SK-N-SH (cell line): Measurements from ENCODE around the gene FLYWCH2. TPM values are rescaled to one million over a fixed set of nuclear protein-coding genes. Genes with fewer than 3 reads are reported as not detected.

Experiments
- CTCF ChIA-PET: fragments of 300-600, 350-600 bp; formaldehyde crosslinking; extraction: SDS; loops from one replicate; lab custom pipeline; 2021; lab: Yijun Ruan, JAX
- POLR2A ChIA-PET: fragments of 350-600 bp; sonication (Branson Sonifier 250); formaldehyde crosslinking; extraction: SDS; loops from one replicate; lab custom pipeline; 2020; ENCODE audit warnings: antibody characterized with exemption, inconsistent platforms; lab: Yijun Ruan, JAX
- DNase-seq: peaks from one replicate; pipeline ENCODE4 v3.0.0; 2012
- H2AFZ ChIP-seq: fragments of 200-600 bp; sonication (generic); 2 replicates; pipeline ENCODE4 v1.8.1; 2016; ENCODE audit warnings: antibody characterized with exemption, mild to moderate bottlenecking, low read depth
- H3F3A ChIP-seq: fragments of 200-600 bp; sonication (generic); replicated peaks from 2 replicates; pipeline ENCODE3; 2016; ENCODE audit warnings: antibody characterized with exemption, mild to moderate bottlenecking; ENCODE audit not compliant: insufficient read depth
- H3K27ac ChIP-seq, 2 experiments: fragments of 200-500 bp in 1 of 2; fragments of 200-600 bp in 1 of 2; sonication (Bioruptor generic) in 1 of 2; sonication (generic), shearing (Covaris generic) in 1 of 2; 2 replicates each; pipeline versions ENCODE4 v1.5.1 to v1.6.1; 2014 to 2016; ENCODE audit warnings: low read depth in 2 of 2, inconsistent platforms in 1 of 2, low read length in 1 of 2, mild to moderate bottlenecking in 1 of 2, mixed read lengths in 1 of 2
- H3K27me3 ChIP-seq: fragments of 200-600 bp; sonication (generic), shearing (Covaris generic); 2 replicates; pipeline ENCODE4 v1.6.1; 2016; ENCODE audit warnings: mixed run types; ENCODE audit not compliant: insufficient read depth
- H3K36me3 ChIP-seq, 2 experiments: fragments of 200-500 bp in 1 of 2; fragments of 200-600 bp in 1 of 2; sonication (Bioruptor generic) in 1 of 2; sonication (generic) in 1 of 2; replicated peaks in 1 of 2; 2 replicates each; pipeline versions ENCODE3 to v1.5.1; 2014 to 2016; ENCODE audit warnings: low read length in 1 of 2, mild to moderate bottlenecking in 1 of 2; ENCODE audit not compliant: insufficient read depth in 2 of 2, control insufficient read depth in 1 of 2
- H3K4me1 ChIP-seq, 2 experiments: fragments of 200-500 bp in 1 of 2; fragments of 200-600 bp in 1 of 2; sonication (Bioruptor generic) in 1 of 2; sonication (generic), shearing (Covaris generic) in 1 of 2; 2 replicates each; pipeline versions ENCODE4 v1.5.1 to v1.6.1; 2014 to 2016; ENCODE audit warnings: low read depth in 1 of 2, low read length in 1 of 2, mixed run types in 1 of 2; ENCODE audit not compliant: insufficient read depth in 2 of 2, control insufficient read depth in 1 of 2
- H3K4me2 ChIP-seq: fragments of 200-600 bp; sonication (generic), shearing (Covaris generic); 2 replicates; pipeline ENCODE4 v1.6.1; 2017; ENCODE audit warnings: mixed run types
- H3K4me3 ChIP-seq, 2 experiments: fragments of 200-500 bp in 1 of 2; fragments of 200-600 bp in 1 of 2; sonication (Bioruptor generic) in 1 of 2; sonication (generic), shearing (Covaris generic) in 1 of 2; 2 replicates each; pipeline versions ENCODE4 v1.5.1 to v1.8.1; 2014 to 2016; ENCODE audit warnings: low read depth in 2 of 2, inconsistent platforms in 1 of 2, low read length in 1 of 2, mild to moderate bottlenecking in 1 of 2, mixed read lengths in 1 of 2, moderate library complexity in 1 of 2
- H3K79me2 ChIP-seq: fragments of 200-600 bp; sonication (generic); 2 replicates; pipeline ENCODE4 v1.8.1; 2017; ENCODE audit warnings: mild to moderate bottlenecking; ENCODE audit not compliant: insufficient read depth
- H3K9ac ChIP-seq: fragments of 200-600 bp; sonication (generic); 2 replicates; pipeline ENCODE4 v1.6.1; 2017; ENCODE audit warnings: mixed run types
- H3K9me2 ChIP-seq: fragments of 200-600 bp; sonication (generic); 2 replicates; pipeline ENCODE4 v1.6.1; 2017; ENCODE audit warnings: mixed run types
- H3K9me3 ChIP-seq: fragments of 200-600 bp; sonication (generic); 2 replicates; pipeline ENCODE4 v1.6.1; 2017; ENCODE audit warnings: mixed run types, mild to moderate bottlenecking, moderate library complexity
- H4K20me1 ChIP-seq: fragments of 200-600 bp; sonication (generic); 2 replicates; pipeline ENCODE4 v1.6.1; 2017; ENCODE audit warnings: mild to moderate bottlenecking, mixed run types; ENCODE audit not compliant: insufficient read depth
- CHD2 ChIP-seq: fragments of 150-350 bp; IDR thresholded peaks from 2 replicates; pipeline ENCODE4 v1.6.1; 2018; ENCODE audit warnings: low read length; ENCODE audit not compliant: partially characterized antibody
- FOXM1 ChIP-seq: IDR thresholded peaks from 2 replicates; pipeline ENCODE4 v1.4.0; 2012; ENCODE audit warnings: low read depth, mild to moderate bottlenecking
- GABPA ChIP-seq: IDR thresholded peaks from 2 replicates; pipeline ENCODE4 v1.4.0; 2012; ENCODE audit warnings: low read depth, mild to moderate bottlenecking
- IRF3 ChIP-seq: fragments of 150-350 bp; IDR thresholded peaks from 2 replicates; pipeline ENCODE4 v1.6.1; 2016; ENCODE audit warnings: mild to moderate bottlenecking, low read depth, low read length
- MXI1 ChIP-seq: IDR thresholded peaks from 2 replicates; pipeline ENCODE4 v1.6.1; 2012; ENCODE audit warnings: mild to moderate bottlenecking, low read depth, low read length, improper control_type of control experiment
- NRF1 ChIP-seq: IDR thresholded peaks from 2 replicates; pipeline ENCODE4 v1.6.1; 2012; ENCODE audit warnings: low read depth, mild to moderate bottlenecking, low read length
- POLR2AphosphoS5 ChIP-seq: IDR thresholded peaks from 2 replicates; pipeline ENCODE4 v1.6.1; 2012; ENCODE audit warnings: low read depth, low read length
- RAD21 ChIP-seq: IDR thresholded peaks from 2 replicates; pipeline ENCODE4 v1.6.1; 2012; ENCODE audit warnings: mild to moderate bottlenecking, low read length
- RCOR1 ChIP-seq: fragments of 150-350 bp; IDR thresholded peaks from 2 replicates; pipeline ENCODE4 v1.6.1; 2017; ENCODE audit warnings: antibody characterized with exemption, low read length
- RFX5 ChIP-seq: IDR thresholded peaks from 2 replicates; pipeline ENCODE4 v1.6.1; 2012; ENCODE audit warnings: mild to moderate bottlenecking, improper control_type of control experiment, low read length
- RXRA ChIP-seq: IDR thresholded peaks from 2 replicates; pipeline ENCODE4 v1.4.0; 2012; ENCODE audit warnings: low read depth, mild to moderate bottlenecking, borderline replicate concordance
- SIN3A ChIP-seq: IDR thresholded peaks from 2 replicates; pipeline ENCODE4 v1.6.1; 2012; ENCODE audit warnings: low read depth, mild to moderate bottlenecking, low read length, moderate library complexity, borderline replicate concordance
- TAF1 ChIP-seq: IDR thresholded peaks from 2 replicates; pipeline ENCODE4 v1.6.1; 2012; ENCODE audit warnings: low read depth, mild to moderate bottlenecking, low read length, moderate library complexity, borderline replicate concordance
- USF2 ChIP-seq: fragments of 150-350 bp; IDR thresholded peaks from 2 replicates; pipeline ENCODE4 v1.6.1; 2017; ENCODE audit warnings: antibody characterized with exemption, low read length, low read depth, borderline replicate concordance
- WGBS: methylation state at CpG from one replicate; pipeline ENCODE4 v1.1.6; 2017; ENCODE audit warnings: low lambda C conversion rate; 5-methylcytosine and 5-hydroxymethylcytosine counted together
- polyA plus RNA-seq, 3 experiments: library from polyadenylated mRNA; depleted of rRNA; stranded (reverse); fragments of >200 nt; gene quantifications; 2 replicates each; pipeline ENCODE4 v1.2.3, GENCODE V29; 2012
- TF ChIP-seq, protein P1 (sequence below): IDR thresholded peaks from 2 replicates; pipeline ENCODE4; 2012
- TF ChIP-seq, protein P2 (sequence below): IDR thresholded peaks from 2 replicates; pipeline ENCODE4 v1.6.1; 2012; ENCODE audit warnings: mild to moderate bottlenecking, low read depth, low read length, moderate library complexity
- TF ChIP-seq, protein P3 (sequence below): IDR thresholded peaks from 2 replicates; pipeline ENCODE4 v1.4.0; 2012; ENCODE audit warnings: low read depth, borderline replicate concordance

The FLYWCH2 gene
- polyA plus RNA-seq, 1 of the 3 experiments (the other 2 are of a cell fraction), result 64.8 TPM

DNA sequence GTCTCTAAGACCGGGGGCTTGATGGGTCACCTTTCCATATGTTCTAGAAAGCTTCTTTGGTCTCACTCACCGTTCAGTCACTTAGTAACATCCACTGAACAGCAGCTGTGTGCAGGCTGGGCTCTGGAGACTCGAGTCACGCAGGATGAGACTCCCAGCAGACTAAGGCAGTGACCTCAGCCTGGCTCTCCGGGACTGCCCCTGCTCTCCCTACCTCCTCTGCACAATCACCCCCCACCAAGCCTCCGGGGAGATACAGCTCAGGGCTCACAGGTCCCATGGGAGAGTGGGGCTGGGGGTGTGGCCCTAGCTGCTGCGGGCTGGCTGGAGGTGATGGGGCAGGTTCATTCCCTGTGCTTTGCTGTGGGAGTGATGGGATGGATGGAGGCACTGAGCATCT, 14.1 kb downstream of the FLYWCH2 start:
- Histone ChIP-seq H3K9me2 (no peaks in the 10 kb centered on the region), H4K20me1 (no peaks in the 10 kb centered on the region), H3K4me2 (no peak overlapping the region), H3K9ac (no peak overlapping the region), H3K27me3 (no peaks in the 10 kb centered on the region), H3K4me1 (no peaks in the 10 kb centered on the region), H3K9me3 (no peaks in the 10 kb centered on the region), H2AFZ (no peak overlapping the region), H3K27ac (no peak overlapping the region), H3K4me3 (no peak overlapping the region), H3K79me2 (peaks cover 3% of the 10 kb centered on the region), H3K36me3 (peaks cover 0 to 12% of the 10 kb centered on the region in 2 experiments), H3F3A (no peaks in the 10 kb centered on the region)
- ChIA-PET CTCF (interaction anchor here (1.3 to 2.0 kb wide), 2 partner anchors 10 to 30 kb away, joined by 4 to 6 read pairs; no protein-coding TSS in a partner anchor), POLR2A (no interaction called here)
- DNase-seq, result no peak
- no peak for TF ChIP-seq POLR2AphosphoS5
- TF ChIP-seq TAF1, result no peak
- TF ChIP-seq CHD2, result no peak
- TF ChIP-seq NRF1, result no peak
- no peak for TF ChIP-seq SIN3A
- no peak for TF ChIP-seq RAD21
- no peak for TF ChIP-seq IRF3
- no peak for TF ChIP-seq RCOR1
- TF ChIP-seq FOXM1, result no peak
- TF ChIP-seq, protein P1, sequence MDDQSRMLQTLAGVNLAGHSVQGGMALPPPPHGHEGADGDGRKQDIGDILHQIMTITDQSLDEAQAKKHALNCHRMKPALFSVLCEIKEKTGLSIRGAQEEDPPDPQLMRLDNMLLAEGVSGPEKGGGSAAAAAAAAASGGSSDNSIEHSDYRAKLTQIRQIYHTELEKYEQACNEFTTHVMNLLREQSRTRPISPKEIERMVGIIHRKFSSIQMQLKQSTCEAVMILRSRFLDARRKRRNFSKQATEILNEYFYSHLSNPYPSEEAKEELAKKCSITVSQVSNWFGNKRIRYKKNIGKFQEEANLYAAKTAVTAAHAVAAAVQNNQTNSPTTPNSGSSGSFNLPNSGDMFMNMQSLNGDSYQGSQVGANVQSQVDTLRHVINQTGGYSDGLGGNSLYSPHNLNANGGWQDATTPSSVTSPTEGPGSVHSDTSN, result no peak
- TF ChIP-seq, protein P2, sequence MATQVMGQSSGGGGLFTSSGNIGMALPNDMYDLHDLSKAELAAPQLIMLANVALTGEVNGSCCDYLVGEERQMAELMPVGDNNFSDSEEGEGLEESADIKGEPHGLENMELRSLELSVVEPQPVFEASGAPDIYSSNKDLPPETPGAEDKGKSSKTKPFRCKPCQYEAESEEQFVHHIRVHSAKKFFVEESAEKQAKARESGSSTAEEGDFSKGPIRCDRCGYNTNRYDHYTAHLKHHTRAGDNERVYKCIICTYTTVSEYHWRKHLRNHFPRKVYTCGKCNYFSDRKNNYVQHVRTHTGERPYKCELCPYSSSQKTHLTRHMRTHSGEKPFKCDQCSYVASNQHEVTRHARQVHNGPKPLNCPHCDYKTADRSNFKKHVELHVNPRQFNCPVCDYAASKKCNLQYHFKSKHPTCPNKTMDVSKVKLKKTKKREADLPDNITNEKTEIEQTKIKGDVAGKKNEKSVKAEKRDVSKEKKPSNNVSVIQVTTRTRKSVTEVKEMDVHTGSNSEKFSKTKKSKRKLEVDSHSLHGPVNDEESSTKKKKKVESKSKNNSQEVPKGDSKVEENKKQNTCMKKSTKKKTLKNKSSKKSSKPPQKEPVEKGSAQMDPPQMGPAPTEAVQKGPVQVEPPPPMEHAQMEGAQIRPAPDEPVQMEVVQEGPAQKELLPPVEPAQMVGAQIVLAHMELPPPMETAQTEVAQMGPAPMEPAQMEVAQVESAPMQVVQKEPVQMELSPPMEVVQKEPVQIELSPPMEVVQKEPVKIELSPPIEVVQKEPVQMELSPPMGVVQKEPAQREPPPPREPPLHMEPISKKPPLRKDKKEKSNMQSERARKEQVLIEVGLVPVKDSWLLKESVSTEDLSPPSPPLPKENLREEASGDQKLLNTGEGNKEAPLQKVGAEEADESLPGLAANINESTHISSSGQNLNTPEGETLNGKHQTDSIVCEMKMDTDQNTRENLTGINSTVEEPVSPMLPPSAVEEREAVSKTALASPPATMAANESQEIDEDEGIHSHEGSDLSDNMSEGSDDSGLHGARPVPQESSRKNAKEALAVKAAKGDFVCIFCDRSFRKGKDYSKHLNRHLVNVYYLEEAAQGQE, result no peak
- TF ChIP-seq GABPA, result no peak
- TF ChIP-seq USF2, result no peak
- no peak for TF ChIP-seq RXRA
- no peak for TF ChIP-seq MXI1
- TF ChIP-seq, protein P3, sequence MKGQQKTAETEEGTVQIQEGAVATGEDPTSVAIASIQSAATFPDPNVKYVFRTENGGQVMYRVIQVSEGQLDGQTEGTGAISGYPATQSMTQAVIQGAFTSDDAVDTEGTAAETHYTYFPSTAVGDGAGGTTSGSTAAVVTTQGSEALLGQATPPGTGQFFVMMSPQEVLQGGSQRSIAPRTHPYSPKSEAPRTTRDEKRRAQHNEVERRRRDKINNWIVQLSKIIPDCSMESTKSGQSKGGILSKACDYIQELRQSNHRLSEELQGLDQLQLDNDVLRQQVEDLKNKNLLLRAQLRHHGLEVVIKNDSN, result no peak
- TF ChIP-seq RFX5, result no peak
- 85% methylated on average over 5 of the region's 7 CpGs for WGBS
